HG02970 (cell line): ENCODE data around the gene NKAP.
"Not testable (repeated sequence)": the region's sequence is repeated elsewhere in the genome, so short reads cannot be mapped to it uniquely, and the experiment has no call there.

Experiments used
- ATAC-seq: cut with Tn5 transposase; IDR thresholded peaks from one replicate; pipeline ENCODE4 v1.9.1; 2021; ENCODE audit warnings: mild to moderate bottlenecking, moderate library complexity, moderate number of reproducible peaks; ENCODE audit not compliant: unreplicated experiment, low FRiP score

The NKAP gene

GRCh38 chrX:119943185-119943988 lies at the start of gene NKAP:
NKAP (minus strand) TSS chrX:119943751; CDS start chrX:119943605, 146 bp downstream.
- ATAC-seq, result peak; percentile 70

GRCh38 chrX:119991005-119991787 lies 47.6 kb upstream of the NKAP start:
- ATAC-seq, result no peak

- no peak for ATAC-seq
Observed at GRCh38 chrX:119990556-119991004, 47.0 kb upstream of the NKAP start.

GRCh38 chrX:119989905-119990555 lies 46.5 kb upstream of the NKAP start:
- ATAC-seq, result no peak

- ATAC-seq, result no peak
Observed at GRCh38 chrX:119986203-119986602, 42.7 kb upstream of the NKAP start.

- no peak for ATAC-seq
Observed at GRCh38 chrX:119984652-119985051, 41.1 kb upstream of the NKAP start.

- no peak for ATAC-seq
Observed at GRCh38 chrX:119983494-119983893, 39.9 kb upstream of the NKAP start.

- no peak for ATAC-seq
Observed at GRCh38 chrX:119982145-119982544, 38.6 kb upstream of the NKAP start.

GRCh38 chrX:119981286-119982070 lies 37.9 kb upstream of the NKAP start:
- no peak for ATAC-seq

- not testable (repeated sequence) for ATAC-seq
Observed at GRCh38 chrX:119977172-119977571, 33.6 kb upstream of the NKAP start.

- ATAC-seq, result no peak
Observed at GRCh38 chrX:119971184-119971583, 27.6 kb upstream of the NKAP start.

- ATAC-seq, result no peak
Observed at GRCh38 chrX:119970574-119970973, 27.0 kb upstream of the NKAP start.

GRCh38 chrX:119966837-119967236 lies 23.3 kb upstream of the NKAP start:
- not testable (repeated sequence) for ATAC-seq

- no peak for ATAC-seq
Observed at GRCh38 chrX:119960625-119961024, 17.1 kb upstream of the NKAP start.

- ATAC-seq, result not testable (repeated sequence)
Observed at GRCh38 chrX:119955807-119956570, 12.4 kb upstream of the NKAP start.

GRCh38 chrX:119954374-119954773 lies 10.8 kb upstream of the NKAP start:
- ATAC-seq, result no peak

- ATAC-seq, result no peak
Observed at GRCh38 chrX:119948381-119948780, 4.8 kb upstream of the NKAP start.

- no peak for ATAC-seq
Observed at GRCh38 chrX:119945481-119945880, 1.9 kb upstream of the NKAP start.

- no peak for ATAC-seq
Observed at GRCh38 chrX:119942831-119943184, 743 bp downstream of the NKAP start.
